GDM1 (cell line): ENCODE data around the gene MYRFL.

Experiments used
- DNase-seq: peaks from one replicate; lab custom pipeline; 2025; lab: John Stamatoyannopoulos, UW

MYRFL gene

GRCh38 chr12:69932676-69933552 is 107.9 kb downstream of the MYRFL start:
- DNase-seq, result no peak

- DNase-seq, result no peak
Observed at GRCh38 chr12:69934011-69934410, 109.0 kb downstream of the MYRFL start.

- DNase-seq, result peak; percentile 11
Observed at GRCh38 chr12:69935651-69936100, 110.6 kb downstream of the MYRFL start.

GRCh38 chr12:69936214-69936731 is 111.2 kb downstream of the MYRFL start:
- no peak for DNase-seq

GRCh38 chr12:69936766-69937165 is 111.7 kb downstream of the MYRFL start:
- DNase-seq, result no peak

GRCh38 chr12:69947123-69947522 is 122.1 kb downstream of the MYRFL start:
- DNase-seq, result no peak

GRCh38 chr12:69947897-69948296 is 122.9 kb downstream of the MYRFL start:
- no peak for DNase-seq

GRCh38 chr12:69948851-69949250 is 123.8 kb downstream of the MYRFL start:
- no peak for DNase-seq

GRCh38 chr12:69949311-69950002 is 124.4 kb downstream of the MYRFL start:
- no peak for DNase-seq

GRCh38 chr12:69951108-69951507 is 126.1 kb downstream of the MYRFL start:
- no peak for DNase-seq

GRCh38 chr12:69952890-69953289 is 127.9 kb downstream of the MYRFL start:
- DNase-seq, result no peak

GRCh38 chr12:69961246-69961645 is 136.2 kb downstream of the MYRFL start:
- DNase-seq, result no peak

- DNase-seq, result no peak
Observed at GRCh38 chr12:69966409-69966808, 141.4 kb downstream of the MYRFL start.

GRCh38 chr12:69966839-69967238 is 141.8 kb downstream of the MYRFL start:
- no peak for DNase-seq

GRCh38 chr12:69969011-69969410 is 144.0 kb downstream of the MYRFL start:
- no peak for DNase-seq

- DNase-seq, result no peak
Observed at GRCh38 chr12:69972136-69972535, 147.1 kb downstream of the MYRFL start.

GRCh38 chr12:69978020-69978419 is 153.0 kb downstream of the MYRFL start:
- DNase-seq, result no peak

- DNase-seq, result no peak
Observed at GRCh38 chr12:69981881-69982475, 157.0 kb downstream of the MYRFL start.

GRCh38 chr12:69984241-69984640 is 159.2 kb downstream of the MYRFL start:
- DNase-seq, result no peak

GRCh38 chr12:69985656-69986055 is 160.6 kb downstream of the MYRFL start:
- no peak for DNase-seq

GRCh38 chr12:69986114-69986513 is 161.1 kb downstream of the MYRFL start:
- DNase-seq, result no peak

GRCh38 chr12:69987579-69988091 is 162.6 kb downstream of the MYRFL start:
- no peak for DNase-seq
